NB4 (cell line): Measurements from ENCODE around the gene IQCM.

Experiments used
- CTCF ChIP-seq: IDR thresholded peaks from one replicate; pipeline ENCODE4 v1.5.1; 2012; ENCODE audit warnings: low read depth, low read length
- MYC ChIP-seq: IDR thresholded peaks from 2 replicates; pipeline ENCODE4 v1.6.1; 2011; ENCODE audit warnings: low read depth, low read length

DNA sequence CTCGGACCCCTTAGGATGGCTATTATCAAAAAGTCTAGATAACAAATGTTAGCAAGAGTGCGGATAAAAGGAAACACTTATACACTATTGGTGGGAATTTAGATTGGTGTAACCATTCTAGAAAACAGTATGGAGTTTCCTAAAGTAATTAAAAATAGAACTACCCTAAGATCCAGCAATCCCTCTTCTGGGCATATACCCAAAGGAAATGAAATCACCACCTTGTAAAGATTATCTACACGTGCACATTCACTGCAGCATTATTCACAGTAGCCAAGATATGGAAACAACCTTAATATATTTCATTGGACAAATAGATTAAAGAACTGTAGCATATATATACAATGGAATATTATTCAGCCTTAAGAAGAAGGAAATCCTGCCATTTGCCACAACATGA, 462.4 kb downstream of the IQCM start:
- TF ChIP-seq CTCF = no peak
- TF ChIP-seq MYC = no peak
